K562 treated with DMSO at 1 percent for 24 hours (cell line): ENCODE measurements around the gene SHMT2. TPM values are rescaled to one million over a fixed set of nuclear protein-coding genes. Genes with fewer than 3 reads are reported as not detected.

Source experiments
- total RNA-seq: library from RNA; unstranded; fragments of 300-600 nt; gene quantifications from 2 replicates; pipeline ENCODE4 v1.2.3, GENCODE V29; 2022; ENCODE audit warnings: low read depth; ENCODE audit not compliant: insufficient read depth

The SHMT2 gene
- total RNA-seq: 518 and 537 TPM in 2 replicates

GRCh38 chr12:57229634-57230380 lies at the start of gene SHMT2:
Gene SHMT2, plus strand, starts transcription at chr12:57229711. Its CDS starts 68 bp downstream, at chr12:57229779.

GRCh38 chr12:57216014-57216911 lies 13.2 kb upstream of the SHMT2 start, which contains the start of gene NXPH4:
Gene NXPH4, plus strand, starts transcription at chr12:57216794. Its CDS starts 176 bp downstream, at chr12:57216970.

GRCh38 chr12:57250956-57251355 lies 21.4 kb downstream of the SHMT2 start, which contains the start of gene STAC3:
Gene STAC3, minus strand, starts transcription at chr12:57251187. Its CDS starts 1,551 bp downstream, at chr12:57249636.

Other genes starting within 250 kb of the SHMT2 start
- gene ZBTB39, start 223.2 kb upstream of the SHMT2 start, total RNA-seq: 8.8 and 10.2 TPM in 2 replicates
- 2.0 and 2.1 TPM in 2 replicates for gene TAC3, start 213.2 kb upstream of the SHMT2 start, total RNA-seq
- 0.10 TPM in 1 of 2 replicates, not detected in the other for gene MYO1A, start 179.6 kb upstream of the SHMT2 start, total RNA-seq
- gene NEMP1, start 150.9 kb upstream of the SHMT2 start, total RNA-seq: 20.5 and 22.8 TPM in 2 replicates
- 44.6 and 53.1 TPM in 2 replicates for gene NAB2, start 140.6 kb upstream of the SHMT2 start, total RNA-seq
- 47.9 and 54.4 TPM in 2 replicates for gene STAT6, start 118.3 kb upstream of the SHMT2 start, total RNA-seq
- gene LRP1, start 101.2 kb upstream of the SHMT2 start, total RNA-seq: 3.0 and 3.9 TPM in 2 replicates
- gene LRP1-AS, start 82.1 kb upstream of the SHMT2 start, total RNA-seq: not detected in 2 replicates
- 11.3 and 12.4 TPM in 2 replicates for gene NXPH4, start 12.9 kb upstream of the SHMT2 start, total RNA-seq
- 5.2 and 7.9 TPM in 2 replicates for gene STAC3, start 21.5 kb downstream of the SHMT2 start, total RNA-seq
- 23.0 and 24.6 TPM in 2 replicates for gene R3HDM2, start 201.3 kb downstream of the SHMT2 start, total RNA-seq
- 0.27 and 0.32 TPM in 2 replicates for gene INHBC, start 205.1 kb downstream of the SHMT2 start, total RNA-seq
- gene INHBE, start 225.6 kb downstream of the SHMT2 start, total RNA-seq: 63.1 and 79.5 TPM in 2 replicates
- 0.80 and 2.3 TPM in 2 replicates for gene GLI1, start 230.1 kb downstream of the SHMT2 start, total RNA-seq